Loucy (cell line): ENCODE data around the gene MTMR4.

Experiments
- EZH2phosphoT487 ChIP-seq: fragments of 200-600 bp; IDR thresholded peaks from 2 replicates; pipeline ENCODE4 v1.6.1; 2018; ENCODE audit warnings: antibody characterized with exemption, mild to moderate bottlenecking, moderate library complexity, borderline replicate concordance
- TF ChIP-seq, protein P1 (sequence below): fragments of 200-600 bp; sonication (generic); conservative IDR thresholded peaks from 2 replicates; pipeline ENCODE4 v1.5.1; 2014; ENCODE audit warnings: mild to moderate bottlenecking, antibody characterized with exemption, low read length

DNA sequence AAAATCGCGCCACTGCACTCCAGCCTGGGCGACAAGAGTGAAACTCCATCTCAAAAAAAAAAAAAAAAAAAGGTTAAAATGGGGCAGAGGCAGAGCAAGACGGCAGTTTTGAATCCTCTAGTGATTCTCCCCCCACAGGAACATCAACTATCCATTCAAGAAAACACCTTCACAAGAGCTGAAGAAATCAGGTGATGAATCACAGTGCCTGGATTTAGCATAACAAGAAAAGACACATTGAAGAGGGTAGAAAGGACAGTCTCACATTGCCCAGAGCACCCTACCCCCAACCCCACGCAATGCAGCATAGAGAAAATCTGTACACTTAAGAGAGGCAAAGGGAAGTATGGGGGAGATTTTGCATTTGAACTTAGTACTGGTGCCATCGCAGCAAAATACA is 68.4 kb downstream of the MTMR4 start:
- TF ChIP-seq, protein P1, sequence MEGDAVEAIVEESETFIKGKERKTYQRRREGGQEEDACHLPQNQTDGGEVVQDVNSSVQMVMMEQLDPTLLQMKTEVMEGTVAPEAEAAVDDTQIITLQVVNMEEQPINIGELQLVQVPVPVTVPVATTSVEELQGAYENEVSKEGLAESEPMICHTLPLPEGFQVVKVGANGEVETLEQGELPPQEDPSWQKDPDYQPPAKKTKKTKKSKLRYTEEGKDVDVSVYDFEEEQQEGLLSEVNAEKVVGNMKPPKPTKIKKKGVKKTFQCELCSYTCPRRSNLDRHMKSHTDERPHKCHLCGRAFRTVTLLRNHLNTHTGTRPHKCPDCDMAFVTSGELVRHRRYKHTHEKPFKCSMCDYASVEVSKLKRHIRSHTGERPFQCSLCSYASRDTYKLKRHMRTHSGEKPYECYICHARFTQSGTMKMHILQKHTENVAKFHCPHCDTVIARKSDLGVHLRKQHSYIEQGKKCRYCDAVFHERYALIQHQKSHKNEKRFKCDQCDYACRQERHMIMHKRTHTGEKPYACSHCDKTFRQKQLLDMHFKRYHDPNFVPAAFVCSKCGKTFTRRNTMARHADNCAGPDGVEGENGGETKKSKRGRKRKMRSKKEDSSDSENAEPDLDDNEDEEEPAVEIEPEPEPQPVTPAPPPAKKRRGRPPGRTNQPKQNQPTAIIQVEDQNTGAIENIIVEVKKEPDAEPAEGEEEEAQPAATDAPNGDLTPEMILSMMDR: no peak
- no peak for TF ChIP-seq EZH2phosphoT487
